A549 (cell line): Measurements from ENCODE around the gene DYSF. TPM values are rescaled to one million over a fixed set of nuclear protein-coding genes. Genes with fewer than 3 reads are reported as not detected.

Experiments
- ATAC-seq, 2 experiments: fragments of 200-7000 bp in 1 of 2; fragments of >200 bp in 1 of 2; cut with Nextera tagmentation in 1 of 2; cut with Tn5 transposase in 1 of 2; 3 replicates each; pipeline versions ENCODE4 v1.8.0 to v1.9.1; 2018 to 2020; ENCODE audit warnings: mild to moderate bottlenecking in 1 of 2, moderate library complexity in 1 of 2
- CTCF ChIA-PET: fragments of 300-600 bp; sonication (Branson Sonifier 250); formaldehyde crosslinking; extraction: SDS; loops from one replicate; lab custom pipeline; 2021; ENCODE audit warnings: antibody characterized with exemption, inconsistent platforms; lab: Yijun Ruan, JAX
- POLR2A ChIA-PET: fragments of 350-600 bp; formaldehyde crosslinking; extraction: SDS; loops from one replicate; lab custom pipeline; 2021; ENCODE audit warnings: antibody characterized with exemption, inconsistent platforms; lab: Yijun Ruan, JAX
- DNase-seq, 2 experiments: peaks; one replicate each; pipeline versions ENCODE4 v3.0.0 to v3.0.0-alpha.2; 2011 to 2016; ENCODE audit warnings: low read depth in 1 of 2, low spot score in 1 of 2
- FAIRE-seq: peaks from 2 replicates; lab custom pipeline; 2011; peaks lifted over from hg19 to GRCh38; lab: Jason Lieb, UNC
- H3K27ac ChIP-seq, 2 experiments: fragments of >200 bp; sonication (Bioruptor Twin); formaldehyde crosslinking; 3 replicates each; pipeline ENCODE4 v1.5.1; 2016 to 2017
- H3K4me1 ChIP-seq: fragments of >200 bp; sonication (Bioruptor Twin); formaldehyde crosslinking; 3 replicates; pipeline ENCODE4 v1.6.1; 2016
- H3K4me2 ChIP-seq: fragments of >200 bp; sonication (Bioruptor Twin); formaldehyde crosslinking; 3 replicates; pipeline ENCODE4 v1.6.1; 2016
- H3K4me3 ChIP-seq: fragments of >200 bp; sonication (Bioruptor Twin); formaldehyde crosslinking; 3 replicates; pipeline ENCODE4 v1.5.1; 2016
- H3K9me3 ChIP-seq: fragments of >200 bp; sonication (Bioruptor Twin); formaldehyde crosslinking; 3 replicates; pipeline ENCODE4 v1.6.1; 2016
- CBX8 ChIP-seq: fragments of 200-600 bp; sonication (generic); IDR thresholded peaks from 2 replicates; pipeline ENCODE4 v1.6.1; 2016
- CHD4 ChIP-seq: fragments of 200-600 bp; sonication (generic); IDR thresholded peaks from 2 replicates; pipeline ENCODE4 v1.6.1; 2016; ENCODE audit warnings: antibody characterized with exemption, mild to moderate bottlenecking, borderline replicate concordance
- ESRRA ChIP-seq: fragments of 150-350 bp; IDR thresholded peaks from 2 replicates; pipeline ENCODE4 v1.6.1; 2014; ENCODE audit warnings: mild to moderate bottlenecking, low read length, borderline replicate concordance
- FOSB ChIP-seq: fragments of 250-450 bp; sonication (Bioruptor Pico); IDR thresholded peaks from 2 replicates; pipeline ENCODE4 v1.5.0; 2020; ENCODE audit warnings: mild to moderate bottlenecking, moderate library complexity
- FOSL2 ChIP-seq, 2 experiments: fragments of 450-650 bp in 1 of 2; fragments of >200 bp in 1 of 2; sonication (Bioruptor Twin) in 1 of 2; formaldehyde crosslinking; IDR thresholded peaks; 2 replicates each; pipeline versions ENCODE4 v1.5.0 to v1.6.1; 2016 to 2020; ENCODE audit warnings: mild to moderate bottlenecking in 1 of 2, moderate library complexity in 1 of 2
- FOXS1 ChIP-seq: fragments of 250-450 bp; sonication (Bioruptor Pico); IDR thresholded peaks from 2 replicates; pipeline ENCODE4 v1.5.0; 2020; ENCODE audit warnings: mild to moderate bottlenecking, moderate library complexity
- GATA3 ChIP-seq: IDR thresholded peaks from 2 replicates; pipeline ENCODE4 v1.6.1; 2012; ENCODE audit warnings: borderline replicate concordance
- HEYL ChIP-seq: fragments of 250-450 bp; sonication (Bioruptor Pico); IDR thresholded peaks from 2 replicates; pipeline ENCODE4 v1.8.0; 2021; ENCODE audit warnings: mild to moderate bottlenecking, moderate library complexity
- HOXB5 ChIP-seq: fragments of 250-450 bp; sonication (Bioruptor Pico); IDR thresholded peaks from 2 replicates; pipeline ENCODE4 v1.5.0; 2020; ENCODE audit warnings: mild to moderate bottlenecking, moderate library complexity
- KDM1A ChIP-seq: fragments of 200-600 bp; sonication (generic); IDR thresholded peaks from 2 replicates; pipeline ENCODE4 v1.6.1; 2016; ENCODE audit warnings: low read depth, mild to moderate bottlenecking
- MAFK ChIP-seq: fragments of 450-650 bp; IDR thresholded peaks from 2 replicates; pipeline ENCODE4 v1.6.1; 2014; ENCODE audit not compliant: partially characterized antibody
- MYC ChIP-seq: IDR thresholded peaks from 2 replicates; pipeline ENCODE4 v1.6.1; 2012; ENCODE audit warnings: mild to moderate bottlenecking, inconsistent platforms, low read length, improper control_type of control experiment, borderline replicate concordance
- NFE2L2 ChIP-seq: fragments of 150-350 bp; conservative IDR thresholded peaks from 2 replicates; pipeline ENCODE4 v1.6.1; 2014; ENCODE audit warnings: low read length
- PHF8 ChIP-seq: fragments of 200-600 bp; sonication (generic); IDR thresholded peaks from 2 replicates; pipeline ENCODE4 v1.6.1; 2016; ENCODE audit warnings: low read depth, mild to moderate bottlenecking, antibody characterized with exemption, moderate library complexity, borderline replicate concordance
- POLR2A ChIP-seq: IDR thresholded peaks from 2 replicates; pipeline ENCODE4 v1.6.1; 2012; ENCODE audit warnings: mild to moderate bottlenecking, low read length
- RAD21 ChIP-seq, 2 experiments: fragments of >200 bp in 1 of 2; sonication (Bioruptor Twin) in 1 of 2; formaldehyde crosslinking in 1 of 2; IDR thresholded peaks in 1 of 2; conservative IDR thresholded peaks in 1 of 2; 2 replicates in 1 of 2; 3 replicates in 1 of 2; pipeline ENCODE4 v1.6.1; 2012 to 2018; ENCODE audit warnings: inconsistent platforms in 1 of 2
- RARB ChIP-seq: fragments of 250-450 bp; sonication (Bioruptor Pico); IDR thresholded peaks from 2 replicates; pipeline ENCODE4 v1.8.0; 2021; ENCODE audit warnings: mild to moderate bottlenecking, moderate library complexity
- RCOR1 ChIP-seq: fragments of 150-350 bp; IDR thresholded peaks from 2 replicates; pipeline ENCODE4 v1.6.1; 2014; ENCODE audit warnings: antibody characterized with exemption, low read length, low read depth
- RFX5 ChIP-seq: fragments of 450-650 bp; IDR thresholded peaks from 2 replicates; pipeline ENCODE4 v1.7.1; 2014; ENCODE audit warnings: antibody characterized with exemption, mild to moderate bottlenecking, moderate library complexity
- RNF2 ChIP-seq: fragments of 200-600 bp; sonication (generic); IDR thresholded peaks from 2 replicates; pipeline ENCODE4 v1.6.1; 2016; ENCODE audit warnings: low read depth, mild to moderate bottlenecking, antibody characterized with exemption, moderate library complexity, borderline replicate concordance
- SREBF2 ChIP-seq: fragments of 450-650 bp; IDR thresholded peaks from 2 replicates; pipeline ENCODE4 v1.6.1; 2014; ENCODE audit warnings: mild to moderate bottlenecking, moderate library complexity
- TFCP2L1 ChIP-seq: fragments of 250-450 bp; sonication (Bioruptor Pico); IDR thresholded peaks from 2 replicates; pipeline ENCODE4 v1.5.0; 2021; ENCODE audit warnings: mild to moderate bottlenecking
- ZC3H11A ChIP-seq: fragments of 450-650 bp; IDR thresholded peaks from 2 replicates; pipeline ENCODE4 v1.6.1; 2014; ENCODE audit warnings: antibody characterized with exemption, mild to moderate bottlenecking
- ZFP36 ChIP-seq: fragments of 450-650 bp; IDR thresholded peaks from 2 replicates; pipeline ENCODE4 v1.6.1; 2014; ENCODE audit warnings: borderline replicate concordance; ENCODE audit not compliant: partially characterized antibody
- WGBS: methylation state at CpG from one replicate; pipeline ENCODE4 v1.1.6; 2017; ENCODE audit errors: missing lambda C conversion rate; 5-methylcytosine and 5-hydroxymethylcytosine counted together
- polyA plus RNA-seq, 4 experiments: library from polyadenylated mRNA; depleted of rRNA in 3 of 4; stranded (reverse); fragments of >200 nt; fragmentation: RNase III in 1 of 4; extraction: RNeasy Plus Mini Kit Qiagen cat#74134 plus additional on column Dnase treatment in 1 of 4; gene quantifications; 2 replicates in 3 of 4; 3 replicates in 1 of 4; pipeline ENCODE4 v1.2.3, GENCODE V29; 2011 to 2017
- TF ChIP-seq, protein P1 (sequence below): fragments of >200 bp; sonication (Bioruptor Twin); formaldehyde crosslinking; IDR thresholded peaks from 3 replicates; pipeline ENCODE4 v1.6.1; 2016
- TF ChIP-seq, protein P2 (sequence below): fragments of 250-450 bp; sonication (Bioruptor Pico); IDR thresholded peaks from 2 replicates; pipeline ENCODE4 v1.5.0; 2021; ENCODE audit warnings: mild to moderate bottlenecking, moderate library complexity, borderline replicate concordance
- TF ChIP-seq, protein P3 (sequence below): IDR thresholded peaks from 2 replicates; pipeline ENCODE4 v1.6.1; 2012; ENCODE audit warnings: low read depth, borderline replicate concordance

DYSF gene
- polyA plus RNA-seq, 2 of the 4 experiments (the other 2 are of a cell fraction) = 0.36 to 0.98 TPM

DNA sequence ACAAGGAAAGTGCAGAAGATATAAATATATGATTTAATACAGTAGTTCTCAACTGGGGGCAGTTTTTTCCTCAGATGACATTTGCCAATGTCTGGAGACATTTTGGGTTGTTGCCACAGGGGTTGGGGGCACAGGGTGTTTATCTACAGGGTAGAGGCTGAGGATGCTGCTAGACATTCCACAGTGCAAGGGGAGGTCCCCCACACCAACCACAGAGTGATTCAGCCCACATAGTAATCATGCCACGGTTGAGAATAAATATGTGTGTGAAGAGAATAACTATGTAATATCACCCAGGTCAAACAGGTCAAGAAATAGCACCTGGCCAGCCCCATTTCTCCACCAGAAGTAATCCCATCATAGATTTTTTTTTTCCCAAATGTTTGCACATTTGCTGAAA is 17.9 kb downstream of the DYSF start:
- no peak overlapping the region for H3K4me3 ChIP-seq
- WGBS = 10% methylated on average over 1 of the region's 1 CpG
- no peak for FAIRE-seq
- no peak for DNase-seq
- H3K27ac ChIP-seq = no peak overlapping the region
- TF ChIP-seq CBX8 (no peak), RCOR1 (no peak), POLR2A (no peak), RAD21 (conservative IDR thresholded peaks at IDR 0.05 in 1 of 2, IDR thresholded peaks at IDR 0.05 in 1 of 2) (no peak), FOSL2 (IDR thresholded peaks at IDR 0.05) (no peak), FOSL2 (CRISPR knock-in tag; IDR thresholded peaks at IDR 0.05) (no peak), FOXS1 (CRISPR knock-in tag) (no peak), RNF2 (no peak)
- TF ChIP-seq, protein P1, sequence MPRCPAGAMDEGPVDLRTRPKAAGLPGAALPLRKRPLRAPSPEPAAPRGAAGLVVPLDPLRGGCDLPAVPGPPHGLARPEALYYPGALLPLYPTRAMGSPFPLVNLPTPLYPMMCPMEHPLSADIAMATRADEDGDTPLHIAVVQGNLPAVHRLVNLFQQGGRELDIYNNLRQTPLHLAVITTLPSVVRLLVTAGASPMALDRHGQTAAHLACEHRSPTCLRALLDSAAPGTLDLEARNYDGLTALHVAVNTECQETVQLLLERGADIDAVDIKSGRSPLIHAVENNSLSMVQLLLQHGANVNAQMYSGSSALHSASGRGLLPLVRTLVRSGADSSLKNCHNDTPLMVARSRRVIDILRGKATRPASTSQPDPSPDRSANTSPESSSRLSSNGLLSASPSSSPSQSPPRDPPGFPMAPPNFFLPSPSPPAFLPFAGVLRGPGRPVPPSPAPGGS = no peak
- no peaks in the 10 kb centered on the region for H3K9me3 ChIP-seq
- H3K4me1 ChIP-seq = no peaks in the 10 kb centered on the region
- ChIA-PET POLR2A (no interaction called here), CTCF (no interaction called here)
- no peak overlapping the region for H3K4me2 ChIP-seq
- ATAC-seq = no peak

DNA sequence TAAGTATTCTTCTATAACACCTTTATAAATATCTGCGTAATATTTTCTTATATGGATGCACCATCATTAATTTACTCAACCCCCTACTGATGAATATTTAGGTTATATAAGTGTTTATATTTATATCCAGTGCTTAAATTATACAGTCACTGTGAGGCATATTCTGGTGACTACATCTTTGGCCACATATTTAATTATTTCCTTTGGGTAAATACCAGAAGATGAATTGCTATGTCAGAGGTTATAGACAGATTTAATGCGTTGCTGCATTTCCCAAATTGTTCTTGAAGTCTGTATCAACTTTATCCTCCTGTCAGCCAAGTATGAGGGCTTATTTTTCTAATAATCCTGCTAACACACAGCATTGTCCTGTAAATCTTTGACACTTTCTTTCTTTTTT is 18.7 kb downstream of the DYSF start:
- H3K4me1 ChIP-seq = no peaks in the 10 kb centered on the region
- WGBS = 49% methylated on average over 2 of the region's 2 CpGs
- TF ChIP-seq RARB (CRISPR knock-in tag) = no peak
- TF ChIP-seq, protein P2, sequence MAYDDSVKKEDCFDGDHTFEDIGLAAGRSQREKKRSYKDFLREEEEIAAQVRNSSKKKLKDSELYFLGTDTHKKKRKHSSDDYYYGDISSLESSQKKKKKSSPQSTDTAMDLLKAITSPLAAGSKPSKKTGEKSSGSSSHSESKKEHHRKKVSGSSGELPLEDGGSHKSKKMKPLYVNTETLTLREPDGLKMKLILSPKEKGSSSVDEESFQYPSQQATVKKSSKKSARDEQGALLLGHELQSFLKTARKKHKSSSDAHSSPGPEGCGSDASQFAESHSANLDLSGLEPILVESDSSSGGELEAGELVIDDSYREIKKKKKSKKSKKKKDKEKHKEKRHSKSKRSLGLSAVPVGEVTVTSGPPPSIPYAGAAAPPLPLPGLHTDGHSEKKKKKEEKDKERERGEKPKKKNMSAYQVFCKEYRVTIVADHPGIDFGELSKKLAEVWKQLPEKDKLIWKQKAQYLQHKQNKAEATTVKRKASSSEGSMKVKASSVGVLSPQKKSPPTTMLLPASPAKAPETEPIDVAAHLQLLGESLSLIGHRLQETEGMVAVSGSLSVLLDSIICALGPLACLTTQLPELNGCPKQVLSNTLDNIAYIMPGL (CRISPR knock-in tag) = no peak
- no peak for TF ChIP-seq MYC
- no peak for TF ChIP-seq ZFP36
- no peak for TF ChIP-seq TFCP2L1
- no peak for TF ChIP-seq HOXB5 (CRISPR knock-in tag)
- no peak for TF ChIP-seq NFE2L2
- TF ChIP-seq FOSB (CRISPR knock-in tag) = no peak
- no peak for TF ChIP-seq FOXS1 (CRISPR knock-in tag)
- TF ChIP-seq CHD4 = no peak
- TF ChIP-seq, protein P1 = no peak
- no peak overlapping the region for H3K27ac ChIP-seq
- ATAC-seq (no peak), DNase-seq (no peak), FAIRE-seq (no peak)
- H3K9me3 ChIP-seq = no peaks in the 10 kb centered on the region
- ChIA-PET CTCF (interaction anchor here (5.8 kb wide), 1 partner anchor 10 kb away, joined by 40 read pairs; no protein-coding TSS in a partner anchor), POLR2A (no interaction called here)
- no peak overlapping the region for H3K4me2 ChIP-seq
- no peak overlapping the region for H3K4me3 ChIP-seq

DNA sequence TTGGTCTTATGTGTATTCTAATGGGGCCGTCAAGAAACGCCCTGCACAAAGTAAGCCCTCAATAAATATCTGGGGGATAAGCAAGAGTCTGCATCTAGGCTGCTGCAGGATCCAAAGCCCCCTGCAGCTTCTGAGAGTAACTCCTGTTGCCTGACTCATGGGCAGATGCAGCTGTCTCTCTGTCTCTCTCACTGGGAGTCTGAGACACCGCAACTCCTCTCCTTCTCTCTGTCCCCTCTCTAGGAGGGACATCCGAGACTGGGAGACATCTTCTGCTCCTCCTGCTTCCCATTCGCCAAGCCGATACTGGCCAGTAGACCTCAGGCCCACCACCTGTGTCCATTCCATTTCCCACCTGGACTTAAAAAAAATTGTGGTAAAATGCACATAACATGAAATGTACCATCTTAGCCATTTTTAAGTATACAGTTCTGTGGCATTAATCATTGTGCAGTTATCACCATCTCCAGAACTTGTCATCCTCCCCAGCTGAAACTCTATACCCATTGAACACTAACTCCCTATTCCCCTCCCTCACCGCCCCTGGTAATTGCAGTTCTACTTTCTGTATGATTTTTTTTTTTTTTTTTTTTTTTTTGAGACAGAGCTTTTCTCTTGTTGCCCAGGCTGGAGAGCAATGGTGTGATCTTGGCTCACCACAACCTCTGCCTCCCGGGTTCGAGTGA is 20.1 kb downstream of the DYSF start:
- ATAC-seq (no peak), FAIRE-seq (no peak), DNase-seq (no peak)
- WGBS = 78% methylated on average over 9 of the region's 9 CpGs
- Histone ChIP-seq H3K27ac (no peak overlapping the region), H3K4me3 (no peak overlapping the region), H3K4me1 (no peaks in the 10 kb centered on the region), H3K9me3 (no peaks in the 10 kb centered on the region), H3K4me2 (no peak overlapping the region)
- POLR2A ChIA-PET = no interaction called here
- CTCF ChIA-PET = interaction anchor here (1.5 to 5.8 kb wide), 2 partner anchors 11 to 37 kb away, joined by 6 to 40 read pairs; no protein-coding TSS in a partner anchor
- no peak for TF ChIP-seq PHF8
- no peak for TF ChIP-seq RFX5
- no peak for TF ChIP-seq GATA3
- no peak for TF ChIP-seq ZC3H11A
- no peak for TF ChIP-seq HEYL (CRISPR knock-in tag)
- TF ChIP-seq, protein P3, sequence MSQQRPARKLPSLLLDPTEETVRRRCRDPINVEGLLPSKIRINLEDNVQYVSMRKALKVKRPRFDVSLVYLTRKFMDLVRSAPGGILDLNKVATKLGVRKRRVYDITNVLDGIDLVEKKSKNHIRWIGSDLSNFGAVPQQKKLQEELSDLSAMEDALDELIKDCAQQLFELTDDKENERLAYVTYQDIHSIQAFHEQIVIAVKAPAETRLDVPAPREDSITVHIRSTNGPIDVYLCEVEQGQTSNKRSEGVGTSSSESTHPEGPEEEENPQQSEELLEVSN = no peak
- no peak for TF ChIP-seq MAFK
- TF ChIP-seq SREBF2 = no peak
- no peak for TF ChIP-seq ESRRA
- TF ChIP-seq KDM1A = no peak
- TF ChIP-seq, protein P2 (CRISPR knock-in tag) = no peak
